ENCODE measurements around the gene RBM47. TPM values are rescaled to one million over a fixed set of nuclear protein-coding genes. Genes with fewer than 3 reads are reported as not detected.

Gene RBM47
- total and polyA plus RNA-seq, 12 donors: 0.41 to 14.0 (median 2.1) TPM

GRCh38 chr4:40507977-40508376 lies 121.7 kb downstream of the RBM47 start:
- ATAC-seq: no peak
- DNase-seq: no peak
- no peak for TF ChIP-seq CTCF (IDR thresholded peaks at IDR 0.05)
- Histone ChIP-seq H3K4me1 (peaks cover 0 to 5% (median 0%) of the 10 kb centered on the region in 9 donors), H3K36me3 (no peaks in the 10 kb centered on the region), H3K27ac (no peak overlapping the region), H3K27me3 (no peaks in the 10 kb centered on the region), H3K4me3 (no peak overlapping the region), H3K9me3 (no peaks in the 10 kb centered on the region)
- intact Hi-C loops (cut with DNase I): no loop called here
- 89 to 91% methylated on average over 11 of the region's 11 CpGs for WGBS, 2 donors

GRCh38 chr4:40506492-40506891 lies 123.2 kb downstream of the RBM47 start:
- ATAC-seq (no peak), DNase-seq (no peak)
- peaks cover 0 to 12% (median 0%) of the 10 kb centered on the region in 9 donors for H3K4me1 ChIP-seq
- intact Hi-C loops (cut with DNase I): no loop called here
- no peaks in the 10 kb centered on the region for H3K27me3 ChIP-seq
- TF ChIP-seq CTCF (IDR thresholded peaks at IDR 0.05): no peak
- no peaks in the 10 kb centered on the region for H3K36me3 ChIP-seq
- no peaks in the 10 kb centered on the region for H3K9me3 ChIP-seq
- no peak overlapping the region for H3K27ac ChIP-seq
- no peak overlapping the region for H3K4me3 ChIP-seq
- WGBS, 2 donors: 93% methylated on average over 3 of the region's 3 CpGs

- ATAC-seq (no peak), DNase-seq (no peak)
- Histone ChIP-seq H3K36me3 (no peaks in the 10 kb centered on the region), H3K27ac (no peak overlapping the region), H3K27me3 (no peaks in the 10 kb centered on the region), H3K4me3 (no peak overlapping the region), H3K4me1 (peaks cover 0 to 12% (median 0%) of the 10 kb centered on the region in 9 donors), H3K9me3 (no peaks in the 10 kb centered on the region)
- TF ChIP-seq CTCF (IDR thresholded peaks at IDR 0.05): no peak
- WGBS, 2 donors: 56 to 58% methylated on average over 3 of the region's 3 CpGs
- intact Hi-C loops (cut with DNase I): no loop called here
Observed at GRCh38 chr4:40506066-40506465, 123.6 kb downstream of the RBM47 start.

- H3K36me3 ChIP-seq: no peaks in the 10 kb centered on the region
- no peak for TF ChIP-seq CTCF (IDR thresholded peaks at IDR 0.05)
- no peak for DNase-seq
- WGBS, 2 donors: 89 to 95% methylated on average over 1 of the region's 1 CpG
- H3K4me1 ChIP-seq: peaks cover 0 to 12% (median 0%) of the 10 kb centered on the region in 9 donors
- H3K27me3 ChIP-seq: no peaks in the 10 kb centered on the region
- H3K27ac ChIP-seq: peak overlapping the region in 1 of 10 donors; percentile 8
- H3K4me3 ChIP-seq: no peak overlapping the region
- H3K9me3 ChIP-seq: no peaks in the 10 kb centered on the region
- ATAC-seq: peak in 1 of 8 donors; percentile 47
- intact Hi-C loops (cut with DNase I): no loop called here
Observed at GRCh38 chr4:40502934-40503333, 126.7 kb downstream of the RBM47 start.
